GM06990 (cell line): Measurements from ENCODE around the gene C1orf35.

Experiments
- DNase-seq: peaks from one replicate; pipeline ENCODE4 v3.0.0-alpha.2; 2011; ENCODE audit not compliant: insufficient read length; ENCODE audit errors: extremely low read depth
- H3K27me3 ChIP-seq: replicated peaks from 2 replicates; pipeline ENCODE4 v1.6.0; 2011; ENCODE audit warnings: low read length; ENCODE audit not compliant: control insufficient read depth, insufficient read depth
- H3K36me3 ChIP-seq: 2 replicates; pipeline ENCODE4 v1.5.1; 2011; ENCODE audit warnings: low read length; ENCODE audit not compliant: control insufficient read depth, insufficient read depth
- H3K4me3 ChIP-seq: replicated peaks from 2 replicates; pipeline ENCODE4 v1.5.1; 2011; ENCODE audit warnings: low read depth, mild to moderate bottlenecking, control low read depth, low read length
- CTCF ChIP-seq: IDR thresholded peaks from 2 replicates; pipeline ENCODE4 v1.5.1; 2011; ENCODE audit warnings: low read length, control low read depth, mild to moderate bottlenecking, inconsistent platforms; ENCODE audit not compliant: insufficient read depth, poor library complexity, severe bottlenecking

Gene C1orf35

GRCh38 chr1:228102791-228103620 lies at the start of gene C1orf35:
C1orf35 (minus strand) TSS chr1:228103325; CDS start chr1:228103227, 98 bp downstream.
- peak; percentile 95 for DNase-seq
- Histone ChIP-seq H3K36me3 (peaks cover 32% of the 10 kb centered on the region), H3K4me3 (peak within 1 kb of the TSS; percentile 96), H3K27me3 (no peaks in the 10 kb centered on the region)
- TF ChIP-seq CTCF, result no peak

- DNase-seq, result no peak
- Histone ChIP-seq H3K4me3 (no peak overlapping the region), H3K36me3 (peaks cover 12% of the 10 kb centered on the region), H3K27me3 (no peaks in the 10 kb centered on the region)
- TF ChIP-seq CTCF, result no peak
Observed at GRCh38 chr1:228152918-228153258, 49.8 kb upstream of the C1orf35 start.

- TF ChIP-seq CTCF, result no peak
- Histone ChIP-seq H3K36me3 (peaks cover 16% of the 10 kb centered on the region), H3K27me3 (no peaks in the 10 kb centered on the region), H3K4me3 (no peak overlapping the region)
- DNase-seq, result peak; percentile 1
Observed at GRCh38 chr1:228152097-228152917, 49.2 kb upstream of the C1orf35 start.

- Histone ChIP-seq H3K4me3 (no peak overlapping the region), H3K36me3 (peaks cover 24% of the 10 kb centered on the region), H3K27me3 (no peaks in the 10 kb centered on the region)
- DNase-seq, result peak; percentile 10
- no peak for TF ChIP-seq CTCF
Observed at GRCh38 chr1:228151180-228151925, 48.2 kb upstream of the C1orf35 start.

- no peaks in the 10 kb centered on the region for H3K27me3 ChIP-seq
- H3K4me3 ChIP-seq, result no peak overlapping the region
- DNase-seq, result peak; percentile 4
- H3K36me3 ChIP-seq, result peaks cover 28% of the 10 kb centered on the region
- no peak for TF ChIP-seq CTCF
Observed at GRCh38 chr1:228150461-228151179, 47.5 kb upstream of the C1orf35 start.
